ENCODE results near the gene CFAP58.

DNA sequence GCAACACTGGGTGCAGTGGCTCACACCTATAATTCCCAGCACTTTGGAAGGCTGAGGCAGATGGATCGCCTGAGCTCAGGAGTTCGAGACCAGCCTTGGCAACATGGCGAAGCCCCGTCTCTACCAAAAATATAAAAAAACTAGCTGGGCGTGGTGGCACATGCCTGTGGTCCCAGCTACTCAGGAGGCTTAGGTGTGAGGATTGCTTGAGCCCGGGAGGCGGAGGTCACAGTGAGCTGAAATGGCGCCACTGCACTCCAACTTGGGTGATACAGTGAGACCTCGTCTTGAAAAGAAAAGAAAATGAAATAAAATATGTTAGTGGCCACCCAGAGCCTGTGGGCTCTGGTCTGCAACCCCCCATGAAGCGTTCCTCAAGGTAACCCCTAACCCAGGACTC is 28.7 kb upstream of the CFAP58 start:
- TF ChIP-seq CTCF (IDR thresholded peaks at IDR 0.05) (no peak), POLR2A (IDR thresholded peaks at IDR 0.05) (no peak)

Data from prostate gland (tissue), 2 donors.